Heart left ventricle (tissue), 16 donors: ENCODE results near the gene MACROD1. TPM values are rescaled to one million over a fixed set of nuclear protein-coding genes. Genes with fewer than 3 reads are reported as not detected.

Experiments
- ATAC-seq, 4 donors: fragments of 200-7000 bp; cut with Tn5 transposase; one replicate each; pipeline ENCODE4 v1.9.1; 2020 to 2022; ENCODE audit warnings: moderate library complexity in 4 of 4, mild to moderate bottlenecking in 3 of 4, moderate number of reproducible peaks in 1 of 4
- DNase-seq, 5 donors: peaks; one replicate each; pipeline ENCODE4 v3.0.0-alpha.2; 2020
- H3K27ac ChIP-seq, 12 donors: fragments of 200-600 bp; sonication (generic) in 4 of 12; one replicate each; pipeline versions ENCODE4 v1.5.0 to v1.8.0; 2016 to 2022; ENCODE audit warnings: mild to moderate bottlenecking in 2 of 12
- H3K27me3 ChIP-seq, 9 donors: fragments of 200-600 bp; sonication (generic) in 2 of 9; one replicate each; pipeline versions ENCODE4 v1.5.1 to v1.8.0; 2016 to 2022; ENCODE audit warnings: mild to moderate bottlenecking in 3 of 9
- H3K36me3 ChIP-seq, 9 donors: fragments of 200-600 bp; sonication (generic) in 2 of 9; one replicate each; pipeline versions ENCODE4 v1.5.0 to v1.8.0; 2018 to 2022; ENCODE audit warnings: mild to moderate bottlenecking in 2 of 9
- H3K4me1 ChIP-seq, 12 donors: fragments of 200-600 bp; sonication (generic) in 4 of 12; one replicate each; pipeline versions ENCODE4 v1.5.0 to v1.8.0; 2016 to 2022; ENCODE audit warnings: mild to moderate bottlenecking in 3 of 12
- H3K4me3 ChIP-seq, 12 donors: fragments of 200-600 bp; sonication (generic) in 4 of 12; one replicate each; pipeline versions ENCODE4 v1.5.0 to v1.8.0; 2017 to 2022; ENCODE audit warnings: mild to moderate bottlenecking in 9 of 12, moderate library complexity in 4 of 12
- H3K9me3 ChIP-seq, 12 donors: fragments of 200-600 bp; sonication (generic) in 4 of 12; one replicate each; pipeline versions ENCODE4 v1.5.0 to v1.8.0; 2016 to 2022; ENCODE audit warnings: mild to moderate bottlenecking in 1 of 12
- POLR2A ChIP-seq, 2 donors: fragments of 450-650 bp; IDR thresholded peaks; one replicate each; pipeline ENCODE4 v1.6.1; 2017; ENCODE audit warnings: antibody characterized with exemption in 2 of 2, mild to moderate bottlenecking in 2 of 2, moderate library complexity in 2 of 2
- WGBS, 4 donors: extraction: QIAGEN DNeasy Blood & Tissue Kit in 2 of 4; methylation state at CpG; one replicate each; pipeline versions ENCODE4 v1.1.5 to v1.1.7; 2013 to 2018; 5-methylcytosine and 5-hydroxymethylcytosine counted together
- intact Hi-C, 10 donors: fragments of 100-400 bp; cut with DNase I; formaldehyde crosslinking; loops; one replicate each; pipeline versions ENCODE4 v1.11.1 to v1.14.2; 2022
- polyA plus RNA-seq, 2 donors: library from polyadenylated mRNA; stranded (reverse); fragments of 200-250 nt; gene quantifications; one replicate each; pipeline ENCODE4 v1.2.3, GENCODE V29; 2013
- total RNA-seq, 9 donors: library from RNA; depleted of rRNA in 2 of 9; stranded (reverse); fragments of >200 nt in 2 of 9; fragmentation: NEBNext Ultra II Directional in 3 of 9; extraction: Animal tissue kit (Norgen Biotek cat#: 25700) in 3 of 9; gene quantifications; one replicate each; pipeline versions ENCODE4 v1.1.0 to v1.2.4, GENCODE V29; 2016 to 2023
- TF ChIP-seq, protein P1 (sequence below), 12 donors: fragments of 200-600 bp; sonication (generic) in 4 of 12; IDR thresholded peaks; one replicate each; pipeline versions ENCODE4 v1.5.0 to v1.8.0; 2018 to 2022; ENCODE audit warnings: antibody characterized with exemption in 12 of 12, mild to moderate bottlenecking in 5 of 12
- donor health status: ischemic (EF 13 %, LVEDD 7.1; RV severe dilation, severe dysfunction).
- donor health status: healthy with polysubstance abuse.
- donor health status: DM: no; HTN: yes; CAD: no.
- donor health status: DM: no; HTN: no; CAD: no.
- donor health status: ischemic (EF 25% LVEDD 6.9; RV normal size, moderate dysfunction).
- donor health status: ischemic (EF 25% LVEDD 5.7; RV mildly dilated, moderate dysfunction).
- donor health status: healthy.
- donor health status: DM: yes; HTN: yes; CAD: no.
- donor health status: ischemic (EF 35%, LVEDD 5.7; RV mildly dilated, moderate dysfunction).
- donor health status: nonischemic (EF 11% LVEDD 7.7; RV severe dilation, severe dysfunction).
- donor health status: DM: yes; HTN: yes; CAD: no.
- donor health status: PGD.
- donor health status: ischemic (EF 29% LVEDD 5.4; RV normal size, mild dysfunction).
- donor health status: nonischemic (EF 23%, LVEDD 6.1; RV moderate dilation, normal function).

Gene MACROD1
- total and polyA plus RNA-seq, 11 donors, result 48.9 to 287 (median 116) TPM

GRCh38 chr11:64136765-64137441 is 29.0 kb downstream of the MACROD1 start:
- H3K27ac ChIP-seq, result no peak overlapping the region
- TF ChIP-seq POLR2A (IDR thresholded peaks at IDR 0.05), result no peak
- TF ChIP-seq, protein P1, sequence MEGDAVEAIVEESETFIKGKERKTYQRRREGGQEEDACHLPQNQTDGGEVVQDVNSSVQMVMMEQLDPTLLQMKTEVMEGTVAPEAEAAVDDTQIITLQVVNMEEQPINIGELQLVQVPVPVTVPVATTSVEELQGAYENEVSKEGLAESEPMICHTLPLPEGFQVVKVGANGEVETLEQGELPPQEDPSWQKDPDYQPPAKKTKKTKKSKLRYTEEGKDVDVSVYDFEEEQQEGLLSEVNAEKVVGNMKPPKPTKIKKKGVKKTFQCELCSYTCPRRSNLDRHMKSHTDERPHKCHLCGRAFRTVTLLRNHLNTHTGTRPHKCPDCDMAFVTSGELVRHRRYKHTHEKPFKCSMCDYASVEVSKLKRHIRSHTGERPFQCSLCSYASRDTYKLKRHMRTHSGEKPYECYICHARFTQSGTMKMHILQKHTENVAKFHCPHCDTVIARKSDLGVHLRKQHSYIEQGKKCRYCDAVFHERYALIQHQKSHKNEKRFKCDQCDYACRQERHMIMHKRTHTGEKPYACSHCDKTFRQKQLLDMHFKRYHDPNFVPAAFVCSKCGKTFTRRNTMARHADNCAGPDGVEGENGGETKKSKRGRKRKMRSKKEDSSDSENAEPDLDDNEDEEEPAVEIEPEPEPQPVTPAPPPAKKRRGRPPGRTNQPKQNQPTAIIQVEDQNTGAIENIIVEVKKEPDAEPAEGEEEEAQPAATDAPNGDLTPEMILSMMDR (IDR thresholded peaks at IDR 0.05), result no peak
- no peaks in the 10 kb centered on the region for H3K9me3 ChIP-seq
- no peaks in the 10 kb centered on the region for H3K36me3 ChIP-seq
- H3K27me3 ChIP-seq, result no peaks in the 10 kb centered on the region
- no peak overlapping the region for H3K4me3 ChIP-seq
- 80 to 87% (median 83%) methylated on average over 15 to 17 of the region's 17 CpGs for WGBS, 4 donors
- peaks cover 0 to 35% (median 1%) of the 10 kb centered on the region in 12 donors for H3K4me1 ChIP-seq
- DNase-seq, result no peak
- intact Hi-C loops, result loop anchor here in 1 of 10 donors (5.0 kb wide), 1 partner anchor 95 kb away; no protein-coding TSS in a partner anchor
- ATAC-seq, result no peak

DNA sequence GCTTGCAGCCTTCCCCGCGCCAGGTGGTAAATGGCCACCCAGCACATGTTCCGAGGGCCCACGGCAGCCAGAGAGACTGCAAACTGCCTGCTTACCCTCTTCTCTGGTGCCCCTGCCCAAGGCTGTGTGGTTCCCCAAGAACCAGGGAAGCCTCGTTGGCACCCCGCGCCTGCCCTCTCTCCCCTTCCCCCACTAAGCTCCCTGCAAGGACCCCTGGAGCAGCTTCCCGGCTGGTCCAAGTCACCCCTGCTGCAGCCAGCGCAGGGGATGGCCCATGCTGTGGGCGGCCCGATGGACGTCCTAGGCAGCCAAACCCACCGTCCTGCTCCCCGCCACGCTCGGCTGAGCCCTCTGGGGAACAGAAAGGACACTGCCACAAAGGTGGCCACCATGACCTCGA is 30.2 kb downstream of the MACROD1 start:
- H3K4me3 ChIP-seq, result no peak overlapping the region
- intact Hi-C loops, result loop anchor here in 1 of 10 donors (5.0 kb wide), 1 partner anchor 93 kb away; no protein-coding TSS in a partner anchor
- ATAC-seq (no peak), DNase-seq (no peak)
- H3K27ac ChIP-seq, result no peak overlapping the region
- WGBS, 4 donors, result 91 to 96% (median 93%) methylated on average over 13 to 17 of the region's 17 CpGs
- no peak for TF ChIP-seq POLR2A (IDR thresholded peaks at IDR 0.05)
- TF ChIP-seq, protein P1 (IDR thresholded peaks at IDR 0.05), result no peak
- H3K9me3 ChIP-seq, result no peaks in the 10 kb centered on the region
- no peaks in the 10 kb centered on the region for H3K27me3 ChIP-seq
- peaks cover 0 to 37% (median 2%) of the 10 kb centered on the region in 12 donors for H3K4me1 ChIP-seq
- H3K36me3 ChIP-seq, result no peaks in the 10 kb centered on the region

- Histone ChIP-seq H3K4me1 (peaks cover 0 to 37% (median 2%) of the 10 kb centered on the region in 12 donors), H3K27ac (no peak overlapping the region)
- TF ChIP-seq, protein P1 (IDR thresholded peaks at IDR 0.05), result no peak
- TF ChIP-seq POLR2A (IDR thresholded peaks at IDR 0.05), result no peak
These were observed 30.9 kb downstream of the MACROD1 start for GRCh38 chr11:64134963-64135362.

DNA sequence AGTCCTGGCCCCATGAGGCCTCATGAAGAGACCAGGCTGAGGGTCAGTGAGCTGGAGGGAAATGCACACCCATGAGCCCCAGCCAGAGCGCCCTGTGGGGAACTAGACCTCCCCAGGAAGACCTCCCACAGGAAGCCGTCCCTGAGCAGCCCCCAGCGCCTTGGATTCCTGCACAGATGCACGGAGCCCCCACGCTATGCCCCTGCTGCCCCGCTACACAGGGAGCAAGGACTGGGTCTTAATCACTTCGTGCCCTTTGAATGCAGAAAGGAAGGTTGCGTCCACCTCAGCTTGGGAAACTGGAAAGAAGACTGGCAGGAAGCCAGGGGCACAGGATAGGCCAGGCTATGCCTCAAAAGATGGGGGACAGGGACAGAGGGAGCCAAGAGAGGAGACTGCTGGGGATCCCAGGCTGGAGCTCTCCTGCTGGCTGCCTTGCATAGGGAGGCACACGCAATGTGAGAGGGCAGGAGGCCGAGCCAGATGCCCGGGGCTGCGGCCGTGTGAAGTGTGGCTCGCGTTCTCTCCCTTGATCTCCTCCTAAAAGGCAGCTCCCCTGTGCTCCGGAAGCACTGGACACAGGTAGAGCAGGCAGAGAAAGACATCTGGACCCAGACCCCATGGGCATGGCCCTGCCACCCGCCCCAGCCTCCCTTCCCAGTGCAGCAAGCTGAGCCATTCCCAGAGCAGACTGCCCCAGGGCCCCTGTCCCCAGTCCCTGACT is 32.8 kb downstream of the MACROD1 start:
- Histone ChIP-seq H3K4me1 (peaks cover 0 to 33% (median 2%) of the 10 kb centered on the region in 12 donors), H3K27me3 (no peaks in the 10 kb centered on the region), H3K9me3 (no peaks in the 10 kb centered on the region), H3K27ac (no peak overlapping the region), H3K4me3 (no peak overlapping the region), H3K36me3 (no peaks in the 10 kb centered on the region)
- no peak for TF ChIP-seq POLR2A (IDR thresholded peaks at IDR 0.05)
- TF ChIP-seq, protein P1 (IDR thresholded peaks at IDR 0.05), result no peak
- ATAC-seq, result peak in 1 of 4 donors; percentile 13
- DNase-seq, result no peak
- intact Hi-C loops, result loop anchor here in 1 of 10 donors (5.0 kb wide), 1 partner anchor 111 kb away; no protein-coding TSS in a partner anchor
- 86 to 91% (median 91%) methylated on average over 16 to 17 of the region's 17 CpGs for WGBS, 4 donors

More at GRCh38 chr11:64134963-64135362, 30.9 kb downstream of the MACROD1 start:
- no peaks in the 10 kb centered on the region for H3K9me3 ChIP-seq
- WGBS, 4 donors, result 67 to 75% (median 69%) methylated on average over 8 of the region's 8 CpGs
- intact Hi-C loops, result loop anchor here in 2 of 10 donors (5.0 kb wide), 2 partner anchors 93 to 113 kb away; no protein-coding TSS in a partner anchor
- no peaks in the 10 kb centered on the region for H3K27me3 ChIP-seq
- DNase-seq (peak in 1 of 5 donors; percentile 55), ATAC-seq (no peak)
- H3K36me3 ChIP-seq, result no peaks in the 10 kb centered on the region
- H3K4me3 ChIP-seq, result no peak overlapping the region
